Fibroblast of pulmonary artery (primary cell): ENCODE data around the gene DOHH.
"Not testable (repeated sequence)": the region's sequence is repeated elsewhere in the genome, so short reads cannot be mapped to it uniquely, and the experiment has no call there.

Experiments
- DNase-seq: peaks from one replicate; pipeline ENCODE4 v3.0.0-alpha.2; 2010; ENCODE audit warnings: low read depth
- H3K4me3 ChIP-seq: replicated peaks from 2 replicates; pipeline ENCODE4 v1.5.1; 2011; ENCODE audit warnings: low read depth, mild to moderate bottlenecking, control low read depth, low read length, moderate library complexity
- CTCF ChIP-seq: IDR thresholded peaks from 2 replicates; pipeline ENCODE4 v1.5.1; 2011; ENCODE audit warnings: mild to moderate bottlenecking, control low read depth, low read length, inconsistent platforms; ENCODE audit errors: missing control alignments

DOHH gene

GRCh38 chr19:3457528-3458228 is 42.8 kb downstream of the DOHH start:
- DNase-seq, result no peak
- H3K4me3 ChIP-seq, result no peak overlapping the region
- TF ChIP-seq CTCF, result no peak

GRCh38 chr19:3456925-3457527 is 43.4 kb downstream of the DOHH start:
- no peak for DNase-seq
- no peak overlapping the region for H3K4me3 ChIP-seq
- TF ChIP-seq CTCF, result no peak

GRCh38 chr19:3455960-3456601 is 44.4 kb downstream of the DOHH start:
- DNase-seq, result no peak
- no peak for TF ChIP-seq CTCF

GRCh38 chr19:3455393-3455955 is 45.0 kb downstream of the DOHH start:
- H3K4me3 ChIP-seq, result no peak overlapping the region
- no peak for DNase-seq
- TF ChIP-seq CTCF, result no peak

More at GRCh38 chr19:3455960-3456601, 44.4 kb downstream of the DOHH start:
- no peak overlapping the region for H3K4me3 ChIP-seq

- H3K4me3 ChIP-seq, result no peak overlapping the region
- DNase-seq, result no peak
- TF ChIP-seq CTCF, result no peak
These were observed 45.6 kb downstream of the DOHH start for GRCh38 chr19:3454656-3455392.

GRCh38 chr19:3453840-3454239 is 46.6 kb downstream of the DOHH start:
- H3K4me3 ChIP-seq, result no peak overlapping the region
- no peak for DNase-seq
- no peak for TF ChIP-seq CTCF

GRCh38 chr19:3452942-3453214 is 47.6 kb downstream of the DOHH start:
- H3K4me3 ChIP-seq, DNase-seq: not testable (repeated sequence)
